Activated B cell treated with CpG ODN at 0.5 μM for 24 hours (primary cell): ENCODE data around the gene ZBTB40. TPM values are rescaled to one million over a fixed set of nuclear protein-coding genes. Genes with fewer than 3 reads are reported as not detected.

Source experiments
- ATAC-seq: fragments of 200-7000 bp; cut with Tn5 transposase; one replicate; pipeline ENCODE4 v1.10.0; 2021; ENCODE audit warnings: low read depth, mild to moderate bottlenecking, moderate library complexity
- CTCF ChIA-PET: fragments of 350-600 bp; sonication (Branson Sonifier 250); formaldehyde crosslinking; loops from one replicate; lab custom pipeline; 2021; ENCODE audit warnings: antibody characterized with exemption; lab: Charles Lee
- POLR2A ChIA-PET: fragments of 350-600 bp; sonication (Branson Sonifier 250); formaldehyde crosslinking; loops from one replicate; lab custom pipeline; 2021; ENCODE audit warnings: antibody characterized with exemption; lab: Charles Lee
- DNase-seq: peaks from one replicate; pipeline ENCODE4 v3.0.0; 2022
- H3K27ac Mint-ChIP-seq: one replicate; pipeline ENCODE4 v1.8.0; 2020; ENCODE audit warnings: mixed read lengths
- H3K27me3 Mint-ChIP-seq: one replicate; pipeline ENCODE4 v1.8.0; 2021; ENCODE audit warnings: mixed read lengths
- H3K36me3 Mint-ChIP-seq: one replicate; pipeline ENCODE4 v1.8.0; 2021; ENCODE audit warnings: low read depth, mixed read lengths
- H3K4me1 Mint-ChIP-seq: one replicate; pipeline ENCODE4 v1.8.0; 2021; ENCODE audit warnings: mixed read lengths
- H3K4me3 Mint-ChIP-seq: one replicate; pipeline ENCODE4 v1.8.0; 2020; ENCODE audit warnings: mild to moderate bottlenecking, mixed read lengths
- H3K9me3 Mint-ChIP-seq: one replicate; pipeline ENCODE4 v1.8.0; 2020; ENCODE audit warnings: mixed read lengths
- CTCF ChIP-seq: fragments of 200-600 bp; IDR thresholded peaks from one replicate; pipeline ENCODE4 v1.8.0; 2022; ENCODE audit warnings: antibody characterized with exemption, mild to moderate bottlenecking
- intact Hi-C: fragments of 100-400 bp; cut with micrococcal nuclease; formaldehyde crosslinking; loops from one replicate; pipeline ENCODE4 v1.15.1; 2024
- total RNA-seq: library from RNA; stranded (reverse); gene quantifications from 2 replicates; pipeline ENCODE4 v1.2.3, GENCODE V29; 2022

The ZBTB40 gene
- total RNA-seq, 1 donor from 2014 or later: 36.2 TPM

- TF ChIP-seq CTCF: no peak
- no peak for DNase-seq
- no peak for ATAC-seq
- intact Hi-C loops: no loop called here
- H3K9me3 Mint-ChIP-seq: peaks cover 4% of the 10 kb centered on the region
- POLR2A ChIA-PET: no interaction called here
- CTCF ChIA-PET: no interaction called here
- H3K4me3 Mint-ChIP-seq: no peak overlapping the region
- no peaks in the 10 kb centered on the region for H3K36me3 Mint-ChIP-seq
- H3K4me1 Mint-ChIP-seq: no peaks in the 10 kb centered on the region
- no peak overlapping the region for H3K27ac Mint-ChIP-seq
- no peaks in the 10 kb centered on the region for H3K27me3 Mint-ChIP-seq
Observed at GRCh38 chr1:22578732-22579361, 127.2 kb downstream of the ZBTB40 start.

DNA sequence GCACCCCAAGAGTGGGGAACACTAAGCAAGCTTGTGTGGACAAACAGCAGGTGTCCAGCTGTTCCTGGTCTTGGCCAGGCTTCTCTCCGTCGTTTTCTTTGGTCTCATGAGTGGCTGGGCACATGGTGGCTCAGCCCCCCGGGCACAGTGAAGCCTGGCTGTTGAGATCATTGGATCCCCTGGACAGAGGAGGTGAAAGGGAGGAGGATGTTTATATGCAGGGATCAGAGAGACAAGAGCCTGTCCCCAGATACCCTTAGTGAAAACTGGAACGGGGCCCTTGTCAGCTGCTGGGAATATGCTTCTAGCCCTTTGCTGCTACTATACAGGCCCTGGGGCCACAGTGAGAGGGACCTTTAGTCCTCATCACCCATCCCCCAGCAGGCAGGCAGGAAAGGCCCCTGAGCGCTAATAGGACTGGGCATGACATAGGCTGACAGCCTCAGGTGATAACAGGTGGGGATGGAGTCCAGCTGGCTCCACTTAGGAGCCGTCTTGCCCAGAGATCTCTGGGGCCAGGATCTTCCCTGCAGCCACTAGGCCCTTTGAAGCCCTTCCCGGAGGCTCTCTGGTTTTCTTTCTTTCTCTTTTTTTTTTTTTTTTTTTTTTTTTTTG lies 128.0 kb downstream of the ZBTB40 start:
- TF ChIP-seq CTCF: no peak
- Mint-ChIP-seq H3K9me3 (peaks cover 4% of the 10 kb centered on the region), H3K27ac (no peak overlapping the region), H3K4me3 (no peak overlapping the region), H3K36me3 (no peaks in the 10 kb centered on the region), H3K27me3 (no peaks in the 10 kb centered on the region), H3K4me1 (no peaks in the 10 kb centered on the region)
- ChIA-PET CTCF (no interaction called here), POLR2A (no interaction called here)
- intact Hi-C loops: no loop called here
- DNase-seq: no peak
- no peak for ATAC-seq

Other genes starting within 250 kb of the ZBTB40 start
- gene EPHA8, start 111.6 kb downstream of the ZBTB40 start, total RNA-seq: not detected in 2 replicates
- gene C1QA, start 184.8 kb downstream of the ZBTB40 start, total RNA-seq: not detected in 2 replicates
- gene C1QC, start 191.8 kb downstream of the ZBTB40 start, total RNA-seq: not detected in 2 replicates
- gene C1QB, start 201.4 kb downstream of the ZBTB40 start, total RNA-seq: not detected in 2 replicates